ENCODE measurements around the gene C14orf93.
A peak's percentile ranks its signal among the peaks of the same experiment; 100 is the strongest.

Gene C14orf93

GRCh38 chr14:22996768-22997654 is 12.9 kb downstream of the C14orf93 start:
- Histone ChIP-seq H3K4me3 (ENCODE audit: low read depth in 1 of 2, low read length in 2 of 2) (no peak overlapping the region), H3K4me1 (ENCODE audit: insufficient read depth, low read length) (peaks cover 5% of the 10 kb centered on the region), H3K27ac (ENCODE audit: low read depth, low read length) (no peak overlapping the region), H3K27me3 (ENCODE audit: control insufficient read depth in 1 of 2, insufficient read depth in 2 of 2, low read length in 2 of 2) (no peaks in the 10 kb centered on the region), H3K36me3 (ENCODE audit: insufficient read depth, low read length) (no peaks in the 10 kb centered on the region), H3K9me3 (ENCODE audit: low read length) (no peaks in the 10 kb centered on the region), H3K9ac (ENCODE audit: low read length) (no peak overlapping the region)

DNA sequence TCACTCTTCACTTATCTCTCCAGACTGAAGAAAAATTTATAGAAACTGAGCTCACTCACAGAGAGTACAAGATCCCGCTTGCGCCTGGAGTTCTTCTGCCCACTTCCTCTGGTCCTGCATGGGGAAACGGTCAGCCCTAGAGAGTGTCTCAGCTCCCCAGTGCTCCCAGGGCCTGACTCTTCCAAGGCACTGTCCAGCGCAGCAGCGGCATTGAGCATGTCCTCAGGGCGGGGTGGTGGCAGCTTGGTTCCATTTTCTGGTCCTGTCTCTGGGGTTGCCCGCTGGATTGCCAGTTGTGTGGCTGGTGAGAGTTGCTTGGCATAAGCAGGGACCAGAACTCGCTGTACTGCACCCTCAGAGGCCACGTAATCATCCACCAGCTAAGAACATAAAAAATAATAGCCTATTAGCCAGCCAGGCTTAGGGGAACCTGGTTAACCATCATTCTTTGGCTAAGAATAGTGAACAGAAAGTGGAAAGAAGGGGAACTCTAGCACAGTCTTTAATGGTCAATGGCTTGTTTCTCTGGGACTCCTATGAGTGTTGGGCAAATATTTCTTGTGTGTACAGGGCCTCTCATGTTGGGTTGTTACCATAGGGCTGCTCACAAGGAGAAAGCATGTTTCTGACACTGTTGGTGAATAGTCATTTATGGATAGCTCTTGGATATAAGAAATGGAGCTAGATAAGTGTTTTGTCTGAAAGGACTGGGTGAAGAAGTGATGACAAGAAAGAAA is 13.9 kb downstream of the C14orf93 start:
- Histone ChIP-seq H3K9ac (ENCODE audit: low read length) (no peak overlapping the region), H3K36me3 (ENCODE audit: insufficient read depth, low read length) (no peaks in the 10 kb centered on the region)

DNA sequence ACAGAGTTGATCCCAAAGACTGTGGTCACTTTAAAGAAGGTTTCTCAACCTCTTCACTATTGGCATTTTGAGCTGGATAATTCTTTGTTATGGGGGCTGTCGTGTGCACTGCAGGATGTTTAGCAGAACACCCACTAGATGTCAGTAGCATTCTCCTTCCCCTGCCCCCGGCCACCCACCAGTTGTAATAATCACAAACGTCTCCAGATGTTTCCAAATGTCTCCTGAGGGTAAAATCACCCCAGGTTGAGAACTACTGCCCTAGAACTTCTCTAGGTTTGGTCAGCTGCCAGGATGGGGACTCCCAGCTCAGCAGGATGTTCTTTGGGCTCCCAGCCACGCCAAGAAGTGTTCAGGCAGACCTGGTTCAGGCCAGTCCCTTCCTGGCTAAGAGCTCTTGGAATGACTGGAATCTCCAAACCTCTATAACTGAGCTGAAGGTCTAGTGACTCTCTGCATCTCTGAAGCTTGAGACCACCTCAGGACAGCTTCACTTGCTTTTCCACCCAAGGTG is 15.1 kb downstream of the C14orf93 start:
- Histone ChIP-seq H3K27ac (ENCODE audit: low read depth, low read length) (no peak overlapping the region), H3K4me1 (ENCODE audit: insufficient read depth, low read length) (peaks cover 5% of the 10 kb centered on the region), H3K4me3 (ENCODE audit: low read depth in 1 of 2, low read length in 2 of 2) (no peak overlapping the region), H3K9me3 (ENCODE audit: low read length) (no peaks in the 10 kb centered on the region), H3K9ac (ENCODE audit: low read length) (no peak overlapping the region), H3K27me3 (ENCODE audit: control insufficient read depth in 1 of 2, insufficient read depth in 2 of 2, low read length in 2 of 2) (no peaks in the 10 kb centered on the region), H3K36me3 (ENCODE audit: insufficient read depth, low read length) (no peaks in the 10 kb centered on the region)

More for the DNA sequence above, 13.9 kb downstream of the C14orf93 start:
- Histone ChIP-seq H3K9me3 (ENCODE audit: low read length) (no peaks in the 10 kb centered on the region), H3K27me3 (ENCODE audit: control insufficient read depth in 1 of 2, insufficient read depth in 2 of 2, low read length in 2 of 2) (no peaks in the 10 kb centered on the region), H3K4me3 (ENCODE audit: low read depth in 1 of 2, low read length in 2 of 2) (no peak overlapping the region), H3K4me1 (ENCODE audit: insufficient read depth, low read length) (peaks cover 5% of the 10 kb centered on the region), H3K27ac (ENCODE audit: low read depth, low read length) (no peak overlapping the region)

GRCh38 chr14:22993517-22993916 is 16.4 kb downstream of the C14orf93 start:
- no peak overlapping the region for H3K4me3 ChIP-seq (ENCODE audit: low read depth in 1 of 2, low read length in 2 of 2)
- H3K9me3 ChIP-seq (ENCODE audit: low read length): no peaks in the 10 kb centered on the region
- H3K27ac ChIP-seq (ENCODE audit: low read depth, low read length): no peak overlapping the region
- H3K9ac ChIP-seq (ENCODE audit: low read length): no peak overlapping the region
- H3K4me1 ChIP-seq (ENCODE audit: insufficient read depth, low read length): peaks cover 5% of the 10 kb centered on the region
- no peaks in the 10 kb centered on the region for H3K27me3 ChIP-seq (ENCODE audit: control insufficient read depth in 1 of 2, insufficient read depth in 2 of 2, low read length in 2 of 2)
- no peaks in the 10 kb centered on the region for H3K36me3 ChIP-seq (ENCODE audit: insufficient read depth, low read length)

GRCh38 chr14:22991852-22992251 is 18.1 kb downstream of the C14orf93 start:
- Histone ChIP-seq H3K4me1 (ENCODE audit: insufficient read depth, low read length) (peaks cover 5% of the 10 kb centered on the region), H3K4me3 (ENCODE audit: low read depth in 1 of 2, low read length in 2 of 2) (no peak overlapping the region), H3K27me3 (ENCODE audit: control insufficient read depth in 1 of 2, insufficient read depth in 2 of 2, low read length in 2 of 2) (no peaks in the 10 kb centered on the region), H3K9me3 (ENCODE audit: low read length) (no peaks in the 10 kb centered on the region), H3K27ac (ENCODE audit: low read depth, low read length) (no peak overlapping the region), H3K9ac (ENCODE audit: low read length) (no peak overlapping the region), H3K36me3 (ENCODE audit: insufficient read depth, low read length) (peaks cover 5% of the 10 kb centered on the region)

DNA sequence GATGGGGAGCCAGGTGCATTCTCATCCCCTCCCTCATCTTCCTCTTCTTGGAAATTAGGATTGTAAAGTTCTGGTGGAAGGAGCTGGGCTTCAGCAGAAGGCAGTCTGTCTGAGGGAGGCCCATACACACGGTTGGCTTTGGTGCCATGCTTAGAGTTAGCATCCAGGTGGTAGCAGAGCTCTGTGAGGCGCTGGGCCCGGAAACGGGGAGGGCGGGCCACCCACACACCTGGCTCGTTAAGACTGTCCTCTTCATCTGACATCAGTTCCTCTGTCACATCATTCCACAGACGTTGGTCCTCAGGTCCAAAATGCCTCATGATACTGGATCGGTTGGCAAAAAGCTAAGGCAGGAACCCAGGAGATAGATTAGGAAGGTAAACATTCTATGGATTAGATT is 22.7 kb downstream of the C14orf93 start:
- no peaks in the 10 kb centered on the region for H3K27me3 ChIP-seq (ENCODE audit: control insufficient read depth in 1 of 2, insufficient read depth in 2 of 2, low read length in 2 of 2)
- H3K27ac ChIP-seq (ENCODE audit: low read depth, low read length): no peak overlapping the region
- no peak overlapping the region for H3K4me3 ChIP-seq (ENCODE audit: low read depth in 1 of 2, low read length in 2 of 2)
- H3K9me3 ChIP-seq (ENCODE audit: low read length): no peaks in the 10 kb centered on the region
- no peaks in the 10 kb centered on the region for H3K4me1 ChIP-seq (ENCODE audit: insufficient read depth, low read length)
- H3K36me3 ChIP-seq (ENCODE audit: insufficient read depth, low read length): peaks cover 5% of the 10 kb centered on the region
- H3K9ac ChIP-seq (ENCODE audit: low read length): no peak overlapping the region

DNA sequence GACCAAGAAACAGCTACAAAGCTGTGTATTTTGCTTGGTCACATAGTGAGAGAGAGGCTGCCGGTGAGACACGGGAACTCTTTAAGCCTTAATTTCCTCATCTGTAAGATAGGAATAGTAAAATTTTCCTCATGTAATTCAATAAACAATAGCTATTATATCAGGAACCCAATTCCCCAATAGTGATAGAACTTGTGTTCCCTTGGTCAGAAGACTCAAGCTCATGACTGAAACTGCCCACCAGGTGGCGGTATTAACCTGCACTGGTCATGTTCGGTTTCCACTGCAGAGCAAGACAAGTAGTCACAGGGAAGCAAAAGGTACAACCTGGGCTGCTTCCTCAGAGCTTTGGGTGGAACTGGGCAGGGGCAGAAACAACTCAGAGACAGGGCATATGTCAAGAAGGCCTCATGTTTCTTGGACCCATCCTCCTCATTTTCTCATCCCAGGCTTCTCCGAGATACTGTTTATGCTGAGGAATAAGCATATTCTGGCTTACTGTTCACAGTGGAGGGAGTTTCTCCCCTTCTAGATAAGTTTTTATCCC is 23.4 kb downstream of the C14orf93 start:
- Histone ChIP-seq H3K27me3 (ENCODE audit: control insufficient read depth in 1 of 2, insufficient read depth in 2 of 2, low read length in 2 of 2) (peaks cover 0 to 3% of the 10 kb centered on the region in 2 donors), H3K4me1 (ENCODE audit: insufficient read depth, low read length) (no peaks in the 10 kb centered on the region), H3K27ac (ENCODE audit: low read depth, low read length) (no peak overlapping the region), H3K9me3 (ENCODE audit: low read length) (no peaks in the 10 kb centered on the region), H3K9ac (ENCODE audit: low read length) (no peak overlapping the region), H3K4me3 (ENCODE audit: low read depth in 1 of 2, low read length in 2 of 2) (no peak overlapping the region), H3K36me3 (ENCODE audit: insufficient read depth, low read length) (peaks cover 5% of the 10 kb centered on the region)

DNA sequence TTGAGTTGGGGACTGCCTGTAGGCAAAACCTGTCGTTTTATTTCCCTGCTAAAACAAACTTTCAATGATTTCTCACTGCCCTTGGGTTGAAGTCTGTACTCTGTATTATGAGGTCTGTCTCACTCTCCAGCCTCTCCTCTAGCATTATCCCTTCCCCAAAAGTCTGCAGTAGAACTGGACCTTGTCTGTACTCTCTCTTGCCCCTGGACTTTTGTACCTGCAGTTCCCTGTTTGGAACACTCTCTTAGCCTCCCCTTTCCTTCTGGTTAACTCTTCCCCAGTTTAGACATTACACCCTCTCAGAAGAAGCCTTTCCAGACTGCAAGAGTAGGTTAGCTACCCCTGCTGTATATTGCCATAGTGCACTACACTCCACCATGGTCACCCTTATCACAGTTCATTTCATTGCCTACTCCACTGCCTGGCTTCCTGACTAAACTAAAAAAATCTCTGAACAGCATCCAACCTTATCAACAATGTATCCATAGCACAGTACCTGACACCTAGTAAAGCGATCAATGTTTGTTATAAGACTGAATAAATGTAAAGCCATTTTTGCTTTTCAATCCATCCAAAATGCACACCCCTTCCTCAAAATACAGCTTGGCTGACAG is 23.9 kb downstream of the C14orf93 start:
- Histone ChIP-seq H3K27me3 (ENCODE audit: control insufficient read depth in 1 of 2, insufficient read depth in 2 of 2, low read length in 2 of 2) (peaks cover 0 to 8% of the 10 kb centered on the region in 2 donors), H3K4me3 (ENCODE audit: low read depth in 1 of 2, low read length in 2 of 2) (no peak overlapping the region), H3K9me3 (ENCODE audit: low read length) (no peaks in the 10 kb centered on the region), H3K9ac (ENCODE audit: low read length) (no peak overlapping the region), H3K36me3 (ENCODE audit: insufficient read depth, low read length) (peaks cover 5% of the 10 kb centered on the region), H3K27ac (ENCODE audit: low read depth, low read length) (no peak overlapping the region), H3K4me1 (ENCODE audit: insufficient read depth, low read length) (no peaks in the 10 kb centered on the region)

- Histone ChIP-seq H3K4me1 (ENCODE audit: insufficient read depth, low read length) (peaks cover 3% of the 10 kb centered on the region), H3K9me3 (ENCODE audit: low read length) (no peaks in the 10 kb centered on the region), H3K36me3 (ENCODE audit: insufficient read depth, low read length) (peaks cover 5% of the 10 kb centered on the region), H3K27me3 (ENCODE audit: control insufficient read depth in 1 of 2, insufficient read depth in 2 of 2, low read length in 2 of 2) (peaks cover 0 to 8% of the 10 kb centered on the region in 2 donors), H3K9ac (ENCODE audit: low read length) (no peak overlapping the region), H3K27ac (ENCODE audit: low read depth, low read length) (no peak overlapping the region), H3K4me3 (ENCODE audit: low read depth in 1 of 2, low read length in 2 of 2) (no peak overlapping the region)
Observed at GRCh38 chr14:22984959-22985658, 24.8 kb downstream of the C14orf93 start.

DNA sequence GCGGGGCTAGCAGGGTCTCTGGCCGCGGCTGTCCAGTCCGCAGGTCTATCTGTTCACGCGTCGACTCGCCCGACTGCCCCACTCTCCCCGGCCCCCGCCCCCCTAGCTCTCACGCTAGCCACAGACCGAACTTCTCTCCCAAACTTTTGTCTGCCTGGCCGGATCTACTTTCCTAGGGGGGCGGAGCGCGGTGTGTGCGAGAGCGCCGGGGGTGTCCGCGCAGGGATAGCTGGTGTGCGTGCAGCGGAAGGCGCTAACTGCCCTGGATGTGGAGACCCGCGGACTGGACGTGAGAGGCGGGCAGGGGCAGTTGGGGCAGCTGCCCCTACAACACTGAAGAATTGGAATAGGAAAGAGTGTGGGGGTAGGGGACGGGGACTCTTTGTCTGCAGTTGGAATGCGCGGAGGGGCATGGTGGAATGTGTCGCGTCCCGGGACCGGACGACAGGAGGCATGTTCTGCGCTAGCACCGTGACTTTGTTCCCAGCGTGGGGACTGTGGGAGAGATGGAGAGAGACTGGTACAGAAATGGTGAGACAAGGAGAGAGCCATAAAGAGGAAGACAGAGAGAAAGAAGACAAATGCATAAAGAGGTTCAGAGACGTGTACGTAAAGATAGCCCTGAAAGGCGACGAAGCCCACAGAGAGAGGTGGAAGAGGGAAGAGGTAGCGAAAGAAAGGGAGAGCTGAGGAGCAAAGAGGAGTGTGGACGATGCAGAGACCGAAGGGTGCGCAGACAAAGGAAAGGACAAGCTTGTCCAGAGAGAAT is 27.3 kb downstream of the C14orf93 start, which contains the start of gene AJUBA:
TSS of gene AJUBA (minus strand) at position 75 of the 769 bp plus-strand sequence. CDS start 285 bp downstream, outside the sequence.
- peaks cover 17% of the 10 kb centered on the region for H3K4me1 ChIP-seq (ENCODE audit: insufficient read depth, low read length)

More for the DNA sequence above, 27.3 kb downstream of the C14orf93 start, which contains the start of gene AJUBA:
- Histone ChIP-seq H3K27me3 (ENCODE audit: control insufficient read depth in 1 of 2, insufficient read depth in 2 of 2, low read length in 2 of 2) (peaks cover 0 to 8% of the 10 kb centered on the region in 2 donors), H3K9ac (ENCODE audit: low read length) (peak within 1 kb of the TSS; percentile 0), H3K36me3 (ENCODE audit: insufficient read depth, low read length) (peaks cover 3% of the 10 kb centered on the region), H3K27ac (ENCODE audit: low read depth, low read length) (peak within 1 kb of the TSS; percentile 85), H3K9me3 (ENCODE audit: low read length) (no peaks in the 10 kb centered on the region), H3K4me3 (ENCODE audit: low read depth in 1 of 2, low read length in 2 of 2) (peak within 1 kb of the TSS; percentile 64 to 72)

Data from muscle layer of colon (tissue), 2 donors.